ENCODE measurements around the gene P3R3URF.

P3R3URF gene

GRCh38 chr1:46171351-46171750 lies 4.9 kb downstream of the P3R3URF start:
- DNase-seq: no peak

- DNase-seq: no peak
Measured at GRCh38 chr1:46169811-46170454, 6.4 kb downstream of the P3R3URF start.

- DNase-seq: no peak
Measured at GRCh38 chr1:46168477-46168876, 7.8 kb downstream of the P3R3URF start.

- DNase-seq: peak; percentile 52
Measured at GRCh38 chr1:46166521-46167462, 9.5 kb downstream of the P3R3URF start.

GRCh38 chr1:46160212-46160611 lies 16.1 kb downstream of the P3R3URF start:
- DNase-seq: no peak

- no peak for DNase-seq
Measured at GRCh38 chr1:46159516-46159915, 16.8 kb downstream of the P3R3URF start.

- DNase-seq: no peak
Measured at GRCh38 chr1:46158312-46159281, 17.7 kb downstream of the P3R3URF start.

GRCh38 chr1:46157916-46158311 lies 18.4 kb downstream of the P3R3URF start:
- no peak for DNase-seq

- no peak for DNase-seq
Measured at GRCh38 chr1:46153732-46154131, 22.6 kb downstream of the P3R3URF start.

- no peak for DNase-seq
Measured at GRCh38 chr1:46153228-46153627, 23.1 kb downstream of the P3R3URF start.

GRCh38 chr1:46152016-46152415 lies 24.3 kb downstream of the P3R3URF start:
- no peak for DNase-seq

GRCh38 chr1:46150085-46150484 lies 26.2 kb downstream of the P3R3URF start:
- no peak for DNase-seq

GRCh38 chr1:46148318-46148717 lies 28.0 kb downstream of the P3R3URF start:
- no peak for DNase-seq

GRCh38 chr1:46137916-46138315 lies 38.4 kb downstream of the P3R3URF start:
- no peak for DNase-seq

- DNase-seq: no peak
Measured at GRCh38 chr1:46136711-46137110, 39.6 kb downstream of the P3R3URF start.

- no peak for DNase-seq
Measured at GRCh38 chr1:46134660-46135331, 41.5 kb downstream of the P3R3URF start.

- DNase-seq: no peak
Measured at GRCh38 chr1:46133781-46134350, 42.4 kb downstream of the P3R3URF start.

- no peak for DNase-seq
Measured at GRCh38 chr1:46133181-46133658, 43.1 kb downstream of the P3R3URF start.

- DNase-seq: peak; percentile 85
Measured at GRCh38 chr1:46132529-46133180, 43.6 kb downstream of the P3R3URF start, which contains the start of gene PIK3R3. Gene PIK3R3, minus strand, starts transcription at chr1:46132629. Its CDS starts 677 bp downstream, at chr1:46131952.

- DNase-seq: peak; percentile 27
Measured at GRCh38 chr1:46131712-46132528, 44.4 kb downstream of the P3R3URF start.

Measured in stimulated activated CD4-positive, alpha-beta T cell treated with anti-CD3 and anti-CD28 coated beads, Interleukin-4, amount 100 ng/mL, for 1 hour (primary cell).